ENCODE results near the gene PAQR4.

GRCh38 chr16:2966808-2967191 is 2.3 kb upstream of the PAQR4 start:
- no peak for TF ChIP-seq CTCF (IDR thresholded peaks at IDR 0.05)
- TF ChIP-seq REST (IDR thresholded peaks at IDR 0.05) = no peak
- no peak for TF ChIP-seq RCOR1 (IDR thresholded peaks at IDR 0.05; ENCODE audit: low read depth, low read length)
- no peak for TF ChIP-seq CHD2 (IDR thresholded peaks at IDR 0.05; ENCODE audit: low read length, partially characterized antibody)
- TF ChIP-seq HOXA7 (CRISPR knock-in tag; IDR thresholded peaks at IDR 0.05) = no peak
- no peak for TF ChIP-seq KDM1A (IDR thresholded peaks at IDR 0.05; ENCODE audit: low read depth)
- no peak for TF ChIP-seq HEYL (CRISPR knock-in tag; IDR thresholded peaks at IDR 0.05)
- TF ChIP-seq RFX5 (IDR thresholded peaks at IDR 0.05) = no peak
- no peak for TF ChIP-seq ZC3H11A (IDR thresholded peaks at IDR 0.05)
